Breast epithelium (tissue), 3 donors: ENCODE results near the gene PRKCE.

Experiments
- CTCF ChIP-seq, 3 donors: fragments of 450-650 bp; IDR thresholded peaks; one replicate each; pipeline ENCODE4 v1.5.1; 2016 to 2017; ENCODE audit warnings: antibody characterized with exemption in 3 of 3, mild to moderate bottlenecking in 3 of 3, moderate library complexity in 3 of 3
- POLR2A ChIP-seq: fragments of 450-650 bp; IDR thresholded peaks from one replicate; pipeline ENCODE4 v1.6.1; 2016; ENCODE audit warnings: antibody characterized with exemption, mild to moderate bottlenecking, moderate library complexity
- POLR2AphosphoS5 ChIP-seq, 3 donors: sonication (generic); formaldehyde crosslinking; IDR thresholded peaks; one replicate each; pipeline ENCODE4 v1.6.1; 2017; ENCODE audit warnings: antibody characterized with exemption in 3 of 3

- no peak for TF ChIP-seq CTCF (IDR thresholded peaks at IDR 0.05)
- TF ChIP-seq POLR2A: no peak
- TF ChIP-seq POLR2AphosphoS5 (IDR thresholded peaks at IDR 0.05): no peak
These were observed 439.5 kb downstream of the PRKCE start for GRCh38 chr2:46091004-46091403.
